PC-9 (cell line): ENCODE measurements around the gene TEKTIP1. TPM values are rescaled to one million over a fixed set of nuclear protein-coding genes. Genes with fewer than 3 reads are reported as not detected.
"Not testable (repeated sequence)": the region's sequence is repeated elsewhere in the genome, so short reads cannot be mapped to it uniquely, and the experiment has no call there.

ENCODE experiments used
- BruUV-seq: library from RNA; stranded (reverse); fragments of 400-500 nt; replicated peaks from 2 replicates; lab custom pipeline; 2021; lab: Mats Ljungman, UMichigan
- CTCF ChIA-PET: fragments of 300-600 bp; sonication (Branson Sonifier 250); formaldehyde crosslinking; loops from one replicate; lab custom pipeline; 2022; ENCODE audit warnings: antibody characterized with exemption; lab: Charles Lee
- POLR2A ChIA-PET: fragments of 300-600 bp; sonication (Branson Sonifier 250); formaldehyde crosslinking; loops from one replicate; lab custom pipeline; 2022; ENCODE audit warnings: antibody characterized with exemption; ENCODE audit not compliant: unreplicated experiment; lab: Charles Lee
- DNase-seq, 2 experiments: peaks; one replicate each; pipeline versions ENCODE4 v3.0.0 to v3.0.0-alpha.2; 2015 to 2022; ENCODE audit warnings: mixed read lengths in 1 of 2
- H2AFZ ChIP-seq: fragments of 200-600 bp; sonication (generic); 2 replicates; pipeline ENCODE4 v1.8.1; 2017; ENCODE audit warnings: antibody characterized with exemption
- H3F3A ChIP-seq: fragments of 200-600 bp; sonication (generic); 2 replicates; pipeline ENCODE4 v1.8.1; 2017; ENCODE audit warnings: antibody characterized with exemption, mild to moderate bottlenecking, low read depth; ENCODE audit not compliant: insufficient read depth
- H3K27ac ChIP-seq: fragments of 200-600 bp; sonication (generic); 2 replicates; pipeline ENCODE4 v1.6.1; 2016; ENCODE audit warnings: mixed run types
- H3K27me3 ChIP-seq: fragments of 200-600 bp; sonication (generic); 2 replicates; pipeline ENCODE4 v1.6.1; 2016; ENCODE audit warnings: low read depth, mixed run types; ENCODE audit not compliant: insufficient read depth
- H3K36me3 ChIP-seq: fragments of 200-600 bp; sonication (generic); 2 replicates; pipeline ENCODE4 v1.6.1; 2016; ENCODE audit warnings: low read depth, mixed run types
- H3K4me1 ChIP-seq: fragments of 200-600 bp; sonication (generic); replicated peaks from 2 replicates; pipeline ENCODE4 v1.6.1; 2016; ENCODE audit warnings: mixed run types; ENCODE audit not compliant: insufficient read depth
- H3K4me2 ChIP-seq: fragments of 200-600 bp; sonication (generic); 2 replicates; pipeline ENCODE4 v1.6.1; 2017; ENCODE audit warnings: mixed run types
- H3K4me3 ChIP-seq: fragments of 200-600 bp; sonication (generic); 2 replicates; pipeline ENCODE4 v1.6.1; 2016; ENCODE audit warnings: mixed run types
- H3K79me2 ChIP-seq: fragments of 200-600 bp; sonication (generic); 2 replicates; pipeline ENCODE4 v1.6.1; 2017; ENCODE audit warnings: low read depth, mixed run types
- H3K9me2 ChIP-seq: fragments of 200-600 bp; sonication (generic); 2 replicates; pipeline ENCODE4 v1.8.1; 2017; ENCODE audit warnings: mild to moderate bottlenecking; ENCODE audit not compliant: insufficient read depth
- H3K9me3 ChIP-seq: fragments of 200-600 bp; sonication (generic); 2 replicates; pipeline ENCODE4 v1.8.1; 2016; ENCODE audit warnings: low read depth; ENCODE audit not compliant: insufficient read depth
- H4K20me1 ChIP-seq: fragments of 200-600 bp; sonication (generic); 2 replicates; pipeline ENCODE4 v1.8.1; 2017; ENCODE audit not compliant: insufficient read depth
- CTCF ChIP-seq: fragments of 200-600 bp; sonication (generic); conservative IDR thresholded peaks from 2 replicates; pipeline ENCODE4 v1.6.1; 2017; ENCODE audit warnings: mixed run types, antibody characterized with exemption, mild to moderate bottlenecking, moderate library complexity
- EZH2 ChIP-seq: fragments of 200-600 bp; sonication (generic); IDR thresholded peaks from 2 replicates; pipeline ENCODE4 v1.8.0; 2017; ENCODE audit warnings: antibody characterized with exemption, low read depth
- intact Hi-C: fragments of 100-400 bp; cut with micrococcal nuclease; formaldehyde crosslinking; loops from one replicate; pipeline ENCODE4 v1.10.0; 2022; ENCODE audit not compliant: unreplicated experiment
- total RNA-seq: library from RNA; stranded (reverse); gene quantifications from 2 replicates; pipeline ENCODE4 v1.2.3, GENCODE V29; 2021

Gene TEKTIP1
- total RNA-seq, 1 experiment from 2014 or later, result 4.9 TPM

GRCh38 chr19:3506384-3507340 lies 32.3 kb upstream of the TEKTIP1 start:
- peaks cover 16% of the 10 kb centered on the region for H4K20me1 ChIP-seq
- H3K4me2 ChIP-seq, result peak overlapping the region; percentile 82
- intact Hi-C loops, result no loop called here
- TF ChIP-seq EZH2, result no peak
- no peak for TF ChIP-seq CTCF
- no peak for DNase-seq
- H2AFZ ChIP-seq, result peak overlapping the region; percentile 70
- no TSS peak for BruUV-seq
- POLR2A ChIA-PET, result interaction anchor here (0.7 kb wide), 1 partner anchor 230 kb away, joined by 3 read pairs; no protein-coding TSS in a partner anchor
- no peaks in the 10 kb centered on the region for H3K9me3 ChIP-seq
- peaks cover 12% of the 10 kb centered on the region; the same call in 1 of the 2 replicates for H3F3A ChIP-seq
- no peaks in the 10 kb centered on the region for H3K9me2 ChIP-seq
- no peaks in the 10 kb centered on the region for H3K27me3 ChIP-seq
- no peaks in the 10 kb centered on the region for H3K36me3 ChIP-seq
- peak overlapping the region; percentile 68 for H3K4me3 ChIP-seq
- peaks cover 48% of the 10 kb centered on the region for H3K79me2 ChIP-seq
- H3K4me1 ChIP-seq, result 0 out of 2 replicates have a peak, but pooled peaks cover 10% of the 10 kb centered on the region
- H3K27ac ChIP-seq, result no peak overlapping the region
- CTCF ChIA-PET, result interaction anchor here (0.6 kb wide), 2 partner anchors 202 to 619 kb away, joined by 3 read pairs; no protein-coding TSS in a partner anchor

- Histone ChIP-seq H3K36me3 (no peaks in the 10 kb centered on the region), H3F3A (peaks cover 12% of the 10 kb centered on the region; the same call in 1 of the 2 replicates), H2AFZ (no peak overlapping the region), H3K4me1 (0 out of 2 replicates have a peak, but pooled peaks cover 10% of the 10 kb centered on the region), H3K9me2 (no peaks in the 10 kb centered on the region), H3K4me2 (peak overlapping the region; percentile 82), H3K79me2 (peaks cover 55% of the 10 kb centered on the region), H3K9me3 (no peaks in the 10 kb centered on the region), H4K20me1 (peaks cover 22% of the 10 kb centered on the region), H3K27ac (no peak overlapping the region), H3K4me3 (peak overlapping the region; percentile 68), H3K27me3 (no peaks in the 10 kb centered on the region)
- intact Hi-C loops, result no loop called here
- CTCF ChIA-PET, result interaction anchor here (0.6 kb wide), 1 partner anchor 203 kb away, joined by 3 read pairs; no protein-coding TSS in a partner anchor
- TF ChIP-seq EZH2 (no peak), CTCF (no peak)
- POLR2A ChIA-PET, result interaction anchor here (0.7 kb wide), 1 partner anchor 231 kb away, joined by 3 read pairs; no protein-coding TSS in a partner anchor
- no peak for DNase-seq
- BruUV-seq, result TSS peak; percentile 45
Measured at GRCh38 chr19:3507371-3508120, 31.4 kb upstream of the TEKTIP1 start.

- intact Hi-C loops, H3K4me3 ChIP-seq, H3K9me2 ChIP-seq, DNase-seq, POLR2A ChIA-PET, H2AFZ ChIP-seq, CTCF ChIA-PET, H3K27ac ChIP-seq, H3K4me2 ChIP-seq, H3K27me3 ChIP-seq, H3K36me3 ChIP-seq, H3K9me3 ChIP-seq, BruUV-seq: not testable (repeated sequence)
- Histone ChIP-seq H4K20me1 (peaks cover 22% of the 10 kb centered on the region), H3K79me2 (peaks cover 60% of the 10 kb centered on the region), H3F3A (peaks cover 12% of the 10 kb centered on the region; the same call in 1 of the 2 replicates), H3K4me1 (0 out of 2 replicates have a peak, but pooled peaks cover 10% of the 10 kb centered on the region)
Measured at GRCh38 chr19:3508121-3508661, 30.8 kb upstream of the TEKTIP1 start.
